NCI-H187 (cell line): ENCODE data around the gene EDN2.

ENCODE experiments used
- DNase-seq, 2 experiments: peaks; one replicate each; lab custom pipeline; 2025; lab: John Stamatoyannopoulos, UW

EDN2 gene

DNA sequence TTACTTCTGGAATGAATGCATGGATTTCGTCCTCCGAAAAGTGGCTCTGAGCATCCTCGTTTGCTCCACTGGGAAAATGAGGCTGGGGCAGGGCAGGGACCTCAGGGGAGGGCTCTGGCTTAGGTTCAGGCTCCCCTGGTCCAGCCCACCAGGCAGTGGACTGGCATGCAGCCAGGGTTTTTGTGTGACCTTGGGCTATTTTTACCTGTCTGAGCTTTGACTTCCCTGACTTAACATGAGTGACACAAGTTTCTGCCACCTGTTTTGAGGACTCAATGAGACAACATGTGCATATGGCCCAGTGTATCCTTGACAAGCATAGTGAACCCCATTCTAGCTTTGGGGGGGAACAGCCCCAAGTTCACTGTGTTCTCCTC lies 32.6 kb upstream of the EDN2 start:
- DNase-seq, result no peak

DNA sequence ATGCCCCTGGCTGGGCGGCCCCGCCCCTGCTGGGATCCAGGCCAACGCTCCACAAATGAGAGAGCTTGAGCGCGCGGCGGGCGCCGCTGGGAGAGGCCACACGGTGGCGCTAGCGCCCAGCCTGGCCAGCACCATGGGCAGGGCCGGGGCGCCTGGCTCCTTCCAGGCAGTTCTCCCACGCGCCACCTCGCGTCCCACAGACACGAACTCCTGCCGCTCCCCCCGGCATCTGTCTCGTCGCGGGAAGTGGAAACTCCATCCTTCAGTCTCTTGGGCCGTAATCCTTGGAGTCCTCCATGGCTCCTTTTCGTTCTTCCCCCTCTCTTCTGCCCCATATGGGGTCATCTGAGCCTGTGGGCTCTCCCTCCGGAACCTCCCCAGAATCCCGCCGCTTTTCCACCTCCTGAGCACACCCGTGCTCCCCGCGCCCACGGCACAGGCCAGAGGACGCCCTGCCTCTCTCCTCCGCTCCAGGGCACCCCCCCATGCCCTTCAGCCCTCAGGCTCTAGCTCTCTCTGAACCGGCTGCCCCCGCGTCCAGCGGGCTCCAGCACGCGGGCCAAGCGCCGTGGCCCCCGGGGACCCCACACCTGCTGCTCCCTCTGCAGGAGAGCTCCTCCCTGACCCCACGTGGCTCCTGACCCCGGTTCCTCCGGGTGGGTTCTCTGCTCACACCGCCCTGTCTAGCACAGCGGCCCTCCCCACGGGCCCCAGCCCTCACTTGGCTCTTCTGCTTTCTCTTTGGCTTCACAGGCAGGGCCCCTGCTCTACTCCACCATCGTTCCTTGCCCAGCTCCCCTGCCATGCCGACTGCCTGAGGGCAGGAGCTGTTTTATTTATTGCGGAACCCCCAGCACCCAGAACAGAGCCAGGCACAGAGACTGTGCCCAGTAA lies 31.9 kb upstream of the EDN2 start:
- peak; percentile 43 to 55 for DNase-seq

- no peak for DNase-seq
Measured at GRCh38 chr1:41515778-41516167, 31.3 kb upstream of the EDN2 start.

DNA sequence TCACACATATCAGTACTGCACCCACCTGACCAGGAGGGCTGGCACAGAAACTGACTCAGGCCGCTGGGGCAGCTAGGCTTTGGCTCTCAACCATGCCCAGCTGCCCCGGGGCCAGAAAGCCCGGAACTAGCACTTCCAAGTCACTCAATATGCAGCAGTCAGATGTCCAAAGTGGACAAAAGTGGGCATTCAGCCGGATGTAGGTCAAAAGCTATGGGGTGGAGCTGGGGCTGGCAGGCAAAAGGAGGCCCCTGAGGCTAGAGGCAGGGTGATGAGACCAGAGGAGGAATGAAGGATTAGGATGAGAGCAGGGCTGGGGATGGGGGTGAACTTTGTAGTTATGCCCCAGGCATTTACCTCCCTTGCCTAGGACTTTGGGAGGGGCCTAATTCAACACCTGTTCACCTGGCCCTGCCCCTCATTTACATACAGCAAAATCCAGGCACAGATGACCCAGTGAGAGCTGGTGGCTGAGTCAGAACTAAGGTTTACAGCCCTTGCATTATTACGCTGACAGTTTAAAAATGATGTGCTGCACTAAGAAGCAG lies 30.7 kb upstream of the EDN2 start:
- DNase-seq, result no peak

- DNase-seq, result no peak
Measured at GRCh38 chr1:41514381-41514780, 29.9 kb upstream of the EDN2 start.

GRCh38 chr1:41513383-41513735 lies 28.9 kb upstream of the EDN2 start:
- DNase-seq, result no peak

DNA sequence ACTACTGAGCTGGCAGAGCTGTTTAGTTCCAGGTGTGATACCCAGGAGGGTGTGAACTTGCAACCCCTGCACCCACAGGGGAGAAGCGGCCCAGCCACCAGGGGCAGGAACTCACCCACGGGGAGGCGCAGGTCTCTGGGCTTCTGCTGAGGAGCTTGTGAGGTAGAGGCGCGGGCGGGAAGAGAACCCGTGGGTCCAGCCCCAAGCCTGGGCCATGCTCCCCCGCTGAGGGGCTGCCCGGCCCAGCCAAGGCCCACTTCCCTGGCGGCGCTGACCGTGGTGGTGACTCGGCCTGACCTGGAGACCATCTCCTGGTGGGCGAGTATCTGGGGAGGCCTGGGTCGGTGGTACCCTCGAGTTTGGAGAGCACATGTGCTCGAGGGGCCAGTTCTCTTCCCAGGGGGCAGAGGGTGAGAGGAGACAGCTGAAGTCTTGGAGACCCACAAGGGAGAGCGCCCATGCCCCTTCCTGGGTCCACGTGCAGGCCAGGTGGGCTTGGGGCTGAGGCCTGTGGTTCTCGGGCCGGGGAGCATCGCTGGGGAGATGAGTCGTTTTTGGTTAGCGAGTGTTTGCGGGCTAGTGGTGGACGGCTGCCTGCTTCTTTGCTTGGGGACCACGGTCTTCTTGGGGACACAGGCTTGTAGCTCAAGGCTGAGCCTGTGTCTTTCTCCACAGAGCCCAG lies 28.4 kb upstream of the EDN2 start:
- DNase-seq, result no peak

- DNase-seq, result no peak
Measured at GRCh38 chr1:41511239-41511540, 26.7 kb upstream of the EDN2 start.

DNA sequence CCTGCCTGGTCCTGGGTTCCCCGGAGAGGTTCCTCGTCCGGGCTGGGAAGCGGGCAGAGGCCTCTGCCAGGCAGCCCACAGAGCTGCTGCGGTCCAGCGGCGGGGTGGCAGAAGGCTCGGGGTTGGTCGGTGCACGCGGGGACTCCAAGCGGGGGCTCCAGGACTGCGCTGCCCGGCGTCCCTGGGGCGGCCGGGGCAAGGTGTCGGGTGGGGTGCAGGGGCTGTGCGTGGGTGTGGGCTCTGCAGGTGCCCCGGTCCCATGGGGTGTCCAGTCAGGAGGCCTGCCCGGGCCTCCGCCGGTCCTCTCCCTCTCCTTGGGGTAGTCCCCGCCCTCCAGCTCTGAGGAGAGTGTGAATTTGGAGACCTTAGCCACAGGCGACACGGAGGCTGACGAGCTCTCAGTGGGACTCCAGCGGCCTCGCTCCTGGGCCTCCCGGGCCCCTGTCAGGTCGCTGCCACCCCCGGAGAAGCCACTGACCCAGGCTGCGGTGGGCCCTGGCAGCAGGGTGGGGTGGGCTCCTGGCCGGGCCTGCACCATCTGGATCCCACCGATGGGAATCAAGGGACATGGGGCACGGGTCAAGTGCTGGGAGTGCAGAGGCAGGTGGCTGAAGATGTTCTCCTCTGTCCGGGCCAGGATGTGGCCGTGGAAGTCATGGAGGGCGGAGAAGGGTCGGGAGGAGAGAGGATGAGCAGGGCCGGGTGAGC lies 26.2 kb upstream of the EDN2 start:
- no peak for DNase-seq

DNA sequence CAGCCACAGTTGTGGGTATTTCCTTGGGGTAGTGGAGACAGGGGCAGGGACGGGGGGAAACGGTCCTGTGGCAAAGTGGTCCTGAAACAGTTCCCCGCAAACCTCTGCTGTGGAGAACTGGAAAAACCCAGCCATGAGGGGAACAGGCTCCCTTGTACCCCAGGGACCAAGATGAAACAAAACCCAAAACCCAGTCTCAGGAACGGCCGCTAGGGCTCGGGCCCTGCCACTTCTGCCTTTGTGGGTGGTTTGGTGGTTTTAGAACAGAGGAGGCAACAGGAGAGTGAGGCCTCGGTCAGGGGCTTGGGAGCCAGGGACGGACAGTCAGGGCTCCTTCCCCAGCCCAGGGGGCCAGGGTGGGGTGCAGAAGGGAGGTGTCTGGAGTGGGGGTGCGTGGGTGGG lies 24.8 kb upstream of the EDN2 start:
- DNase-seq, result no peak

DNA sequence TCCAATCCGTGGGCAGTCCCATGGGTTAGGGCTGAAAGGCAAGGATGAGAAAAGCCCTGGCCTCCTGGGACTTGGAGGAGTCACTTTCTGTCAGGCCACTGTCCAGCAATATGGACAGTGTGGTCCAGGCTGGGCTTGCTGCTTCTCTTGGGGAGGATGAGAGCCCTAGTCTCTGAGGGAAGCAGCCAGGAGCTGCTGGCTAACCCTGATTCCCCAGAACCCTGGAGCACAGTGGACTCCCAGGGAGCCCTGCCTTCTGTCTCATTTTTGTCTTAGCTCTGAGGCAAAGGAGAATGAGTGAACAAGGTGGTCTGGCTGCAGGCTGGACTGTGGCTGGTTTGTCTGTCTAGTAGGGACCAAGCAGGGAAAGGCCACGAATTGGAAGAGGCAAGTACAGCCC lies 23.8 kb upstream of the EDN2 start:
- no peak for DNase-seq

DNA sequence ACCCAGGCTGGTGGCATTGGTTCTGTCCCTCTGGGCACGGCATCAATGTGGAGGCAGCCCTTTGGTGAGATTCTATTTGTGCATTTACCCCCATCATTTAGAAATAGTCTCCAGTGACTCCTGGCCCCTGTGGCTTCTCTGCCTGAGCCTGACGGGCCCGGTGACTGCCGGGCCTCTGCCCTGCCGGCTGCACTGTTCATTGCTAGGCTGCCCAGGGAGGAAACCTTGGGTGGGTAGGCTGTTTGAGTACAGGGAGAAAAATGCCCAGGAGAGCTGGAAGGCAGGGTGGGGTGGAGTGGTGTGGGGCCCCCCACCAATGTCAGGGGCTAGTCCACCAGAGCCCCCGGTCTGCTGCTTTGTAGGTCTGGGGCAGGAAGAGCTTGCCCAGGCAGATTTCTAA lies 23.4 kb upstream of the EDN2 start:
- no peak for DNase-seq

DNA sequence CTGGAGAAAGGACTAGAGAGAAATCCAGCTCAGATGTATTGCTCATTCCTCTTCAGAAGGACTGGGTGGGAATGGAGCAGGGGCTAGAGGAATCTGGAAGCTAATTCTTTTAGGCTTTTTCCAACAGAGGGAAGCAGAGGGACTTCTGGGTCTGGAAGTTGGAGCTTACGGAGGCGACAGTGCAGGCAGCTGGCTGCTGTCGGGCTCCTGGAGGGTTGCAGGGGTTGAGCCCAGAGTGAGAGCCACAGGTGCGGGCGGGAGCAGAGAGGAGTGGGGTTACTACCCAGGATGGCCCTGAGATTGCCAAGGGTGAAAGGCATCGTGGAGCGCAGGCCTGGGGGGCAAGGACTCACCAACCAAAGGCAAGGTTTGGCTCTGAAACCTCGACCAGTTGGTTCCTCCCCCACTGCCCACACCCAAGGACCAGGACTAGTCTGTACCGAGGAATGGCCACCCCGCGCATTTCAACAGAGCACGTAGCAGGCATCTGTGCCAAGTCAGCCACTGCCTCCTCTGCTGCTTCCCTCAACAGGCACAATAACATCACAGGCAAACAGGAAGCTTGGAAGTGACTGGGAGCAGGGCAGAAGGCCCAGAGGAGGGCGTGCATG lies 22.7 kb upstream of the EDN2 start:
- DNase-seq, result no peak

- DNase-seq, result no peak
Measured at GRCh38 chr1:41504114-41505035, 19.9 kb upstream of the EDN2 start.

GRCh38 chr1:41503538-41504113 lies 19.1 kb upstream of the EDN2 start:
- DNase-seq, result no peak

DNA sequence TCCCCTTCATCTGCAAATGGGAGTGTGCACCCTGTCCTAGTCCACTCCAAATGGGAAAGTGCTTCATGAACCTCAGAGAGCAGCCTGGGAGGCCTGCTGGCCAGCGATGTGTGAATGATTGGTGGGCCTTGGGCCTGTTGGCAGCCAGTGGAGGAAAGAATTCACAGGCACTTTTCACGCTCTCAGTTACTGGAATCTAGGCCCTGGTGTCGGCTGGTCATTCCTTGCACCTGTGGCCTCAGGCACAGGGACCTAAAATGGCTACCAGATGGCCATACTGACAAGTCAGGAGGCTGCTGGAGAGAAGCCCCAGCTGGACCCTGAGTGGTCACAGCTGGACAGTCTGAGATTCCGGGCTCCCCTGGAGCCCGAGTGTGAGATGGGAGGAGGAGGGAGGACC lies 18.4 kb upstream of the EDN2 start:
- no peak for DNase-seq

DNA sequence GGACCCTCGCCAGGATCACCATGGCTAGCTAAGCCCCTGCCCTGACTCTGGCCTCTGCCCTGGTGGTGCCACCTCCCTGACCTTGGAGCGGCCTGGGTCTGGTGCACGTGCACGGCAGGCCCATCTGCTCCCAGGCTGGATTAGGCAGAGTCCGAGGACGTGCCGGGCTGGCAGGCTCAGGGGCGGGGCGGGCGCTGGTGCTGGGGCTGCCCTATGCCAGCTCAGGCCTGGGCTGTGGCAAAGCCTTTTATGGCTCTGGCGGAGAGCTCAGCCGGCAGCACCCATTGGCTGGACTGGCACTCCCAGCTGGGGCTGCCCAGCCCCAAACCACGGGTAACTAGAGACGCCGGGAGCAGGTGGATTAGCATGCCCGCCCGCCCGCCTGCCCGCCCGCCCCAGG lies 17.1 kb upstream of the EDN2 start:
- no peak for DNase-seq

- DNase-seq, result no peak
Measured at GRCh38 chr1:41500781-41501518, 16.5 kb upstream of the EDN2 start.

- no peak for DNase-seq
Measured at GRCh38 chr1:41500378-41500777, 15.9 kb upstream of the EDN2 start.

DNA sequence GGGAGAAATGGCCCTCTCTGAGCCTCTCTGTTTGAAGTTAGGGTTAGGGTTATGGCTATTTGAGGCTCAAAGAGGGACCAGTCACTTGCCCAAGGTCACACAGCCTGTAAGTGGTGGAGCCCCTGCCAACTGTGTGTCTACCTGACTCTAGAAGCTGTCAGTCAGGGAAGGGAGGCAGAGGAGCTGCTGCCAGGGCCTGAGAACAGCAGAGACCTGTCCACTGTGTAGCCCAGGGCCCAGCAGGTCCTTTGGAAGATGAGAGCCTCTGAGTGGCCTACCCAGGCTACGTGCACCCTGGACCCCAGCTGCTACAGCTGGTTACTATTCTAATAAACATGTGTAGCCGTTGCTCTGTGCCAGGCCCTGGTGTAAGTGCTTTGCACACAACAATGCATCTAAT lies 15.1 kb upstream of the EDN2 start:
- DNase-seq, result no peak
